ENCODE data around the gene GULP1.

Gene GULP1

GRCh38 chr2:188522517-188522916 lies 230.8 kb downstream of the GULP1 start:
- Histone ChIP-seq H3K36me3 (replicated peaks in 1 of 2; ENCODE audit: control insufficient read depth in 2 of 2, insufficient read depth in 2 of 2, low read length in 2 of 2) (peaks cover 0 to 18% of the 10 kb centered on the region in 2 donors), H2AK5ac (ENCODE audit: low read depth, low read length) (no peak overlapping the region), H3K14ac (ENCODE audit: low read length) (no peak overlapping the region), H3K27ac (replicated peaks; ENCODE audit: low read length) (no peak overlapping the region), H3K4me2 (ENCODE audit: insufficient read depth, low read length, poor library complexity, severe bottlenecking) (no peak overlapping the region), H4K91ac (ENCODE audit: low read depth, low read length, poor library complexity) (no peak overlapping the region), H3K79me1 (ENCODE audit: low read depth, low read length) (no peaks in the 10 kb centered on the region), H2BK5ac (ENCODE audit: low read length) (no peak overlapping the region), H3K9me3 (replicated peaks in 1 of 2; ENCODE audit: control insufficient read depth in 2 of 2, insufficient read depth in 1 of 2, low read depth in 1 of 2, low read length in 2 of 2) (peaks cover 0 to 4% of the 10 kb centered on the region in 2 donors), H3K18ac (ENCODE audit: low read length) (no peak overlapping the region), H3K4me3 (ENCODE audit: low read length in 2 of 2) (no peak overlapping the region), H4K8ac (ENCODE audit: low read depth, low read length) (no peak overlapping the region), H3K9ac (ENCODE audit: low read depth, low read length, poor library complexity) (no peak overlapping the region), H3K4me1 (ENCODE audit: control insufficient read depth in 2 of 2, insufficient read depth in 1 of 2, low read depth in 1 of 2, low read length in 2 of 2) (peaks cover 0 to 14% of the 10 kb centered on the region in 2 donors), H3K4ac (ENCODE audit: low read length) (no peak overlapping the region), H2BK120ac (ENCODE audit: low read depth, low read length) (no peak overlapping the region), H2BK15ac (ENCODE audit: low read length) (no peak overlapping the region), H2BK12ac (ENCODE audit: low read length) (no peak overlapping the region), H3K23ac (ENCODE audit: low read depth, low read length, poor library complexity) (no peak overlapping the region), H3K27me3 (ENCODE audit: control insufficient read depth in 3 of 3, insufficient read depth in 3 of 3, low read depth in 1 of 3, low read length in 3 of 3) (no peaks in the 10 kb centered on the region), H2AFZ (ENCODE audit: low read length) (no peak overlapping the region)
- DNase-seq (ENCODE audit: low spot score): no peak

- H3K79me1 ChIP-seq (ENCODE audit: low read depth, low read length): no peaks in the 10 kb centered on the region
- no peak overlapping the region for H3K23ac ChIP-seq (ENCODE audit: low read depth, low read length, poor library complexity)
- no peak overlapping the region for H3K27ac ChIP-seq (replicated peaks; ENCODE audit: low read length)
- H2BK12ac ChIP-seq (ENCODE audit: low read length): no peak overlapping the region
- no peak for DNase-seq (ENCODE audit: low spot score)
- no peaks in the 10 kb centered on the region for H3K27me3 ChIP-seq (ENCODE audit: control insufficient read depth in 3 of 3, insufficient read depth in 3 of 3, low read depth in 1 of 3, low read length in 3 of 3)
- H3K4ac ChIP-seq (ENCODE audit: low read length): no peak overlapping the region
- H3K4me1 ChIP-seq (ENCODE audit: control insufficient read depth in 2 of 2, insufficient read depth in 1 of 2, low read depth in 1 of 2, low read length in 2 of 2): peaks cover 0 to 22% of the 10 kb centered on the region in 2 donors
- H3K14ac ChIP-seq (ENCODE audit: low read length): no peak overlapping the region
- no peak overlapping the region for H3K4me2 ChIP-seq (ENCODE audit: insufficient read depth, low read length, poor library complexity, severe bottlenecking)
- H2AFZ ChIP-seq (ENCODE audit: low read length): no peak overlapping the region
- H3K9me3 ChIP-seq (replicated peaks in 1 of 2; ENCODE audit: control insufficient read depth in 2 of 2, insufficient read depth in 1 of 2, low read depth in 1 of 2, low read length in 2 of 2): peaks cover 0 to 4% of the 10 kb centered on the region in 2 donors
- no peak overlapping the region for H4K8ac ChIP-seq (ENCODE audit: low read depth, low read length)
- H3K36me3 ChIP-seq (replicated peaks in 1 of 2; ENCODE audit: control insufficient read depth in 2 of 2, insufficient read depth in 2 of 2, low read length in 2 of 2): peaks cover 0 to 14% of the 10 kb centered on the region in 2 donors
- no peak overlapping the region for H2AK5ac ChIP-seq (ENCODE audit: low read depth, low read length)
- no peak overlapping the region for H2BK120ac ChIP-seq (ENCODE audit: low read depth, low read length)
- H2BK5ac ChIP-seq (ENCODE audit: low read length): no peak overlapping the region
- H3K4me3 ChIP-seq (ENCODE audit: low read length in 2 of 2): no peak overlapping the region
- no peak overlapping the region for H2BK15ac ChIP-seq (ENCODE audit: low read length)
- H3K9ac ChIP-seq (ENCODE audit: low read depth, low read length, poor library complexity): no peak overlapping the region
- WGBS, 2 donors (ENCODE audit: extremely low coverage in 2 of 2, insufficient read length in 2 of 2, insufficient replicate concordance in 1 of 2): no CpG with 5 or more reads among the region's 1 CpG
- no peak overlapping the region for H3K18ac ChIP-seq (ENCODE audit: low read length)
- H4K91ac ChIP-seq (ENCODE audit: low read depth, low read length, poor library complexity): no peak overlapping the region
These were observed 232.2 kb downstream of the GULP1 start for GRCh38 chr2:188523919-188524318.

GRCh38 chr2:188524519-188525113 lies 232.9 kb downstream of the GULP1 start:
- Histone ChIP-seq H2BK12ac (ENCODE audit: low read length) (no peak overlapping the region), H3K14ac (ENCODE audit: low read length) (no peak overlapping the region), H3K9me3 (replicated peaks in 1 of 2; ENCODE audit: control insufficient read depth in 2 of 2, insufficient read depth in 1 of 2, low read depth in 1 of 2, low read length in 2 of 2) (peaks cover 0 to 9% of the 10 kb centered on the region in 2 donors), H2AK5ac (ENCODE audit: low read depth, low read length) (no peak overlapping the region), H4K8ac (ENCODE audit: low read depth, low read length) (no peak overlapping the region), H3K4me3 (ENCODE audit: low read length in 2 of 2) (no peak overlapping the region), H3K18ac (ENCODE audit: low read length) (no peak overlapping the region), H3K27ac (replicated peaks; ENCODE audit: low read length) (no peak overlapping the region), H2BK5ac (ENCODE audit: low read length) (no peak overlapping the region), H3K4me1 (ENCODE audit: control insufficient read depth in 2 of 2, insufficient read depth in 1 of 2, low read depth in 1 of 2, low read length in 2 of 2) (peaks cover 0 to 22% of the 10 kb centered on the region in 2 donors), H3K4ac (ENCODE audit: low read length) (no peak overlapping the region), H3K9ac (ENCODE audit: low read depth, low read length, poor library complexity) (no peak overlapping the region), H4K91ac (ENCODE audit: low read depth, low read length, poor library complexity) (no peak overlapping the region), H3K4me2 (ENCODE audit: insufficient read depth, low read length, poor library complexity, severe bottlenecking) (no peak overlapping the region), H3K27me3 (ENCODE audit: control insufficient read depth in 3 of 3, insufficient read depth in 3 of 3, low read depth in 1 of 3, low read length in 3 of 3) (no peaks in the 10 kb centered on the region), H2AFZ (ENCODE audit: low read length) (no peak overlapping the region), H3K79me1 (ENCODE audit: low read depth, low read length) (no peaks in the 10 kb centered on the region), H3K23ac (ENCODE audit: low read depth, low read length, poor library complexity) (no peak overlapping the region), H2BK15ac (ENCODE audit: low read length) (no peak overlapping the region), H2BK120ac (ENCODE audit: low read depth, low read length) (no peak overlapping the region), H3K36me3 (replicated peaks in 1 of 2; ENCODE audit: control insufficient read depth in 2 of 2, insufficient read depth in 2 of 2, low read length in 2 of 2) (peaks cover 0 to 20% of the 10 kb centered on the region in 2 donors)
- no peak for DNase-seq (ENCODE audit: low spot score)
- WGBS, 2 donors (ENCODE audit: extremely low coverage in 2 of 2, insufficient read length in 2 of 2, insufficient replicate concordance in 1 of 2): no CpG with 5 or more reads among the region's 2 CpGs

- Histone ChIP-seq H3K27me3 (ENCODE audit: control insufficient read depth in 3 of 3, insufficient read depth in 3 of 3, low read depth in 1 of 3, low read length in 3 of 3) (no peaks in the 10 kb centered on the region), H3K4me3 (ENCODE audit: low read length in 2 of 2) (no peak overlapping the region), H3K79me1 (ENCODE audit: low read depth, low read length) (no peaks in the 10 kb centered on the region), H3K36me3 (replicated peaks in 1 of 2; ENCODE audit: control insufficient read depth in 2 of 2, insufficient read depth in 2 of 2, low read length in 2 of 2) (peaks cover 0 to 29% of the 10 kb centered on the region in 2 donors), H2AFZ (ENCODE audit: low read length) (no peak overlapping the region), H3K23ac (ENCODE audit: low read depth, low read length, poor library complexity) (no peak overlapping the region), H3K14ac (ENCODE audit: low read length) (no peak overlapping the region), H2BK5ac (ENCODE audit: low read length) (no peak overlapping the region), H3K4ac (ENCODE audit: low read length) (no peak overlapping the region), H4K8ac (ENCODE audit: low read depth, low read length) (no peak overlapping the region), H2BK12ac (ENCODE audit: low read length) (no peak overlapping the region), H3K4me2 (ENCODE audit: insufficient read depth, low read length, poor library complexity, severe bottlenecking) (no peak overlapping the region), H3K27ac (replicated peaks; ENCODE audit: low read length) (no peak overlapping the region), H2AK5ac (ENCODE audit: low read depth, low read length) (no peak overlapping the region), H2BK120ac (ENCODE audit: low read depth, low read length) (no peak overlapping the region), H3K9me3 (replicated peaks in 1 of 2; ENCODE audit: control insufficient read depth in 2 of 2, insufficient read depth in 1 of 2, low read depth in 1 of 2, low read length in 2 of 2) (peaks cover 0 to 22% of the 10 kb centered on the region in 2 donors), H3K4me1 (ENCODE audit: control insufficient read depth in 2 of 2, insufficient read depth in 1 of 2, low read depth in 1 of 2, low read length in 2 of 2) (peaks cover 0 to 22% of the 10 kb centered on the region in 2 donors), H4K91ac (ENCODE audit: low read depth, low read length, poor library complexity) (no peak overlapping the region), H3K9ac (ENCODE audit: low read depth, low read length, poor library complexity) (no peak overlapping the region), H3K18ac (ENCODE audit: low read length) (no peak overlapping the region), H2BK15ac (ENCODE audit: low read length) (no peak overlapping the region)
- DNase-seq (ENCODE audit: low spot score): no peak
These were observed 235.0 kb downstream of the GULP1 start for GRCh38 chr2:188526701-188527100.

Data from neuronal stem cell (in vitro differentiated cells).